CD4-positive, alpha-beta T cell treated with Interleukin-15 for 4 hours (primary cell): ENCODE results near the gene SYNPO2.
"Not testable (repeated sequence)": the region's sequence is repeated elsewhere in the genome, so short reads cannot be mapped to it uniquely, and the experiment has no call there.

Source experiments
- DNase-seq: peaks from one replicate; pipeline ENCODE4 v3.0.0-alpha.2; 2020; ENCODE audit warnings: low spot score

The SYNPO2 gene, protein sequence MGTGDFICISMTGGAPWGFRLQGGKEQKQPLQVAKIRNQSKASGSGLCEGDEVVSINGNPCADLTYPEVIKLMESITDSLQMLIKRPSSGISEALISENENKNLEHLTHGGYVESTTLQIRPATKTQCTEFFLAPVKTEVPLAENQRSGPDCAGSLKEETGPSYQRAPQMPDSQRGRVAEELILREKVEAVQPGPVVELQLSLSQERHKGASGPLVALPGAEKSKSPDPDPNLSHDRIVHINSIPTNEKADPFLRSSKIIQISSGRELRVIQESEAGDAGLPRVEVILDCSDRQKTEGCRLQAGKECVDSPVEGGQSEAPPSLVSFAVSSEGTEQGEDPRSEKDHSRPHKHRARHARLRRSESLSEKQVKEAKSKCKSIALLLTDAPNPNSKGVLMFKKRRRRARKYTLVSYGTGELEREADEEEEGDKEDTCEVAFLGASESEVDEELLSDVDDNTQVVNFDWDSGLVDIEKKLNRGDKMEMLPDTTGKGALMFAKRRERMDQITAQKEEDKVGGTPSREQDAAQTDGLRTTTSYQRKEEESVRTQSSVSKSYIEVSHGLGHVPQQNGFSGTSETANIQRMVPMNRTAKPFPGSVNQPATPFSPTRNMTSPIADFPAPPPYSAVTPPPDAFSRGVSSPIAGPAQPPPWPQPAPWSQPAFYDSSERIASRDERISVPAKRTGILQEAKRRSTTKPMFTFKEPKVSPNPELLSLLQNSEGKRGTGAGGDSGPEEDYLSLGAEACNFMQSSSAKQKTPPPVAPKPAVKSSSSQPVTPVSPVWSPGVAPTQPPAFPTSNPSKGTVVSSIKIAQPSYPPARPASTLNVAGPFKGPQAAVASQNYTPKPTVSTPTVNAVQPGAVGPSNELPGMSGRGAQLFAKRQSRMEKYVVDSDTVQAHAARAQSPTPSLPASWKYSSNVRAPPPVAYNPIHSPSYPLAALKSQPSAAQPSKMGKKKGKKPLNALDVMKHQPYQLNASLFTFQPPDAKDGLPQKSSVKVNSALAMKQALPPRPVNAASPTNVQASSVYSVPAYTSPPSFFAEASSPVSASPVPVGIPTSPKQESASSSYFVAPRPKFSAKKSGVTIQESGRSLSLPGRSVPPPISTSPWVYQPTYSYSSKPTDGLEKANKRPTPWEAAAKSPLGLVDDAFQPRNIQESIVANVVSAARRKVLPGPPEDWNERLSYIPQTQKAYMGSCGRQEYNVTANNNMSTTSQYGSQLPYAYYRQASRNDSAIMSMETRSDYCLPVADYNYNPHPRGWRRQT

DNA sequence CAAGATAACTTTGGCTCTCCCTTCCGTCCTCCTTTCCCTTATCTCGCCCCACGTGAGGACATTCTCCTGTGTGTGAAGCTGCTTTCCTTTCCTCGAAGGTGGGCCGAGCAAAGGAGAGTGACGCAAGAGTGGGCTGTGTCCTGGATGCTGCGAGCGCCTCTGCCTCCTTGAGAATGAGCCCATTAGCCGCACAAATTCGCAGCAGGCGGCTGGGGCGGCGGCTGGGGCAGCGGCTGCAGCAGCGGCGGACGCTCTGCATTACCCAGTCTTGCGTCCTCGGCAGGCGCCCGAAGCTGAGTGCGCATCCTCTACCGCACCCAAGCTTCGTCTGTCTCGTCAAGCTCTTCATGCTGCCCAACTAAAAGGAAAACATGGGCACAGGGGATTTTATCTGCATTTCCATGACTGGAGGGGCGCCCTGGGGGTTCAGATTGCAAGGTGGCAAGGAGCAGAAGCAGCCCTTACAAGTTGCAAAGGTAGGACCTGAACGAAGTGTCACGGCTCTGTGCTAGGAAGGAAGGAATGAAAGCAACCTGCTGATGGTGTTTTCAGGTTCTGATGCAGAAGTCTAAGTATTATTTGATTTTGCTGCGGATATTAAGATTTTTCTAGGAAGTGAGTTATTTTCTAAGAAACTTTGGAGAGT, at the start of gene SYNPO2:
SYNPO2 (plus strand) TSS at position 189 of the 646 bp plus-strand sequence; CDS start at position 372, 183 bp downstream.
- no peak for DNase-seq

DNA sequence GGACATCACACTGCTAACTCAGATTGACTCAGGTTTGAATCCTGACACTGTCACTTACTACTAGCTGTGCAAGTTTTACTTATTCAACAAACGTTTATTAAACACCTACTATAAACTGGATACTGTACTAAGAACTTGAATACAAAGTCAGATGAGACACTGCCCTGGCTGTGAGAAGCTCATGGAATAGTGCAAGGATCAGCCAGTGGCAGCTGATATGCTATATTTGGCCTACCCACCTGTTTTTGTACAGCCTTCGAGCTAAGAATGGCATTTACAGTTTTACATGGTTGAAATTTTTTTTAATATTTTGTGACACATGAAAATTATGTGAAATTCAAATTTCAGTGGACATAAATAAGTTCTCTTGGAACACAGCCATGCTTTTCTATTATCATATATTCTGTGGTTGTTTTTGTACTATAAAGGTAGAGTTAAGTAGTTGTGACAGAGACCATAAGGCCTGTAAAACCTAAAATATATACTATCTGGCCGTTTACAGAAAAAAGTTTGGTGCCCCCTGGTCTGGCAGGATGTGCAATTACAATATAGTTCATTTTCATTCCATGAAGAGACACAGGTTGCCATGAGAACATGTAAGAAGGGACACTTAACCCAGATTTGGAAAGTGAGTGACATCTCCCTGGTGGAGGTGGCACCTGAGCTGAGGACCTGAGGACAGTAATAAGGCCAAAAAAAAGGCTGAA, 49.3 kb upstream of the SYNPO2 start:
- DNase-seq: no peak

DNA sequence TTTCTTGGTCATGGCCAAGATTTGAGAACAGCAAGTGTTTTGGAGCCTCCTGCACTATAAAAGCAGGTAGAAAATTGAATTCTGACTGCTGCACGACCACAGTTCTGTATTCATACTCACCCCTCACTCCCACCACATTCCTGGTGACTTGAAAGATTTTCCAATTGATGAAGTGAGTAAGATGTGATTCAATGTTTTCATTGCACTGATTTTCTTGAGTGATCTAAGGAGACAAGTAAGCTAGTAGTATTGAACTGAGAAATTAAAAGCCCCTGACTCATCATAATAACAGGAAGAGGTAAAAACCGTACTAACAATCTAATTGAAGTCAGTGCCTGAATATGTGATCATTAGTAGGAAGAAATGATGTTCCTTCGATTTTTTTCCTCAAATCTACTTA, 46.6 kb upstream of the SYNPO2 start:
- DNase-seq: no peak

DNA sequence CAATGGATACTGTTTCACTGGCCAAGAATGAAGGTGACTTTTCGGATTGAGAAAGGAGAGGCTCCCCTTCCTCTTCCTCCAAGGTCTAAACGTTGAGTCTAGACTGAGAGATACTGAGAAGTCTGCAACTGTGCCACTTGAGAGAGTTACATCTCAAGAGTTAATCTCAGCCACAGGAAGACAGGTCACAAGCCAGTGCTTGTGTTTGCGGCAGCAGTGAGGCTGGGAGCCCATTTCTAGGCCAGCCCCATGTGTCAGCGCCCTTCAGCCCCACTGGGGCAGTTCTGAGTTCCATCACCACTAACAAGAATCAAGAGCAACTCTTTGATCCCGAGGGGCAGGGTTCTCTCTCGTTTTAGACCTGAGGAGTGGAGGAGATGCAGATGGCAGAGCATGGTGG, 45.4 kb upstream of the SYNPO2 start:
- no peak for DNase-seq

DNA sequence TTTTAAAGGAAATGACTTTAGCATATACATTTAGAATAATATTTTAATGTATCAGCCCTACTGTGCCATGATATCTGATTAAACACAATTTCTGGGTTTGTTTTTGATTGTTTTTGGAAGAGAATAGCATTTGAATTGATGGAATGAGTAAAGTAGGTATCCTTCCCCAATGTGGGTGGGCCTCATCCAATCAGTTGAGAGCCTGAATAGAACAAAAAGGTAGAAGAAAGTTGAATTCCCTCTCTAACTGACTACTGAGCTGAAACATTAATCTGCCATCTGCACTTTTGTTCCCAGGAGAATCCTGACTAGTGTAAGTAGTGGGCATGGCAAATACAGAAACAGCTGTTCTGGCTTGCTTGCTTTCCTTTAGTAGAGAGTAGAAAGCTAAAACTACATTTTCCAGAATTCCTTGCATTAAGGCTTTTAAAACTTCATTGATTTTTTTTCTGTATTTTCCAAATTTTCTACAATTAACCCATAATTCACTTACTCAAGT, 43.1 kb upstream of the SYNPO2 start:
- no peak for DNase-seq

DNA sequence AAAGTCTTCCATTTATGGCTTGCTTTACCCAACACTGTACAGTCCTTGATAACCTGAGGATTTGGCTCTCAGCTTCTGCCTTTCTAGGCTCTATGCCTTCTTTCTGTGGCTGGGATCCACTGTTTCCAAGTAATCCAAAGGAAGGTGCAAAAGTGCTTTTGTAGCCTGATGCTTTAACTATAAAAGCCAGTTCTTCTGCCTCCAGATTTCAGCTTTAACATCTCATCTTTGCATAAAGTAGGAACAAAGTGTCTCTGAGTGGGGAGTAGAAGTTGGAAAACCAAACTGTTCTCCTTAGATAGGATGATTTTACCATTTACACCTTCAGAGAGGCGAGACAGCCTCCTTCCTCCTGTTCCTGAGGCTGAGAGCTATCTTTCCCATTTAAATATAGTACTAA, 41.7 kb upstream of the SYNPO2 start:
- DNase-seq: no peak

DNA sequence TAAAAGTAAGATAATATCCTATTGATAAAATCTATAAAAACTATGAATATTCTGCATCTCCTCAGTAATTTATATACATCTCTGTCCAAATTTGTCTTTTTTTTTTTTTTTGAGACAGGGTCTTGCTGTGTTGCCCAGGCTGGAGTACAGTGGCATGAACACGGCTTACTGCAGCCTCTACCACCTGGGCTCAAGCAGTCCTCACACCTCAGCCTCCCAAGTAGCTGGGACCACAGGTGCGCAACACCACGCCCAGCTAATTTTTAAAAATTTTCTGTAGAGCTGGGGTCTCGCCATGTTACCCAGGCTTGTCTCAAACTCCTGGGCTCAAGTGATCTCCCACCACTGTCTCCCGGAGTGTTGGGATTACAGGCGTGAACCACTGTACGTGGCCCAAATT, 40.4 kb upstream of the SYNPO2 start:
- DNase-seq: no peak

DNA sequence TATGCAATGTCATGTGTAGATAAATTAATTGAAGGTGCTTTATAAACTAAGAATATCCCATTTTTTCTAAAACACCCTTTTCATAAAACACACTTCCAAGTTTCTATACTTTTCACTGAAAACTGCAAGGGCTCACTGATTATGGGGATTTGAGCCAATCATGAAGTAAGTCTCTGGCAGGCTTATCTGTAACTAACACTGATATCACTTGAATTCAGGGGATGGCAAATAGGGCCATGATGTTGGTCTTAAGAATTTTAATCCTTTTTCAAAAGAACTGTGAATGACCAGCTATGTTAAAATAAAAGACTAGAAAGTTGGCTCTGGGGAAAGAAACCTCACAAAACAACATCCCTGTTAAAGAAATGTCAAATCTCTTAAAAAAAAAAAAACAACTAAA, 39.8 kb upstream of the SYNPO2 start:
- DNase-seq: no peak

DNA sequence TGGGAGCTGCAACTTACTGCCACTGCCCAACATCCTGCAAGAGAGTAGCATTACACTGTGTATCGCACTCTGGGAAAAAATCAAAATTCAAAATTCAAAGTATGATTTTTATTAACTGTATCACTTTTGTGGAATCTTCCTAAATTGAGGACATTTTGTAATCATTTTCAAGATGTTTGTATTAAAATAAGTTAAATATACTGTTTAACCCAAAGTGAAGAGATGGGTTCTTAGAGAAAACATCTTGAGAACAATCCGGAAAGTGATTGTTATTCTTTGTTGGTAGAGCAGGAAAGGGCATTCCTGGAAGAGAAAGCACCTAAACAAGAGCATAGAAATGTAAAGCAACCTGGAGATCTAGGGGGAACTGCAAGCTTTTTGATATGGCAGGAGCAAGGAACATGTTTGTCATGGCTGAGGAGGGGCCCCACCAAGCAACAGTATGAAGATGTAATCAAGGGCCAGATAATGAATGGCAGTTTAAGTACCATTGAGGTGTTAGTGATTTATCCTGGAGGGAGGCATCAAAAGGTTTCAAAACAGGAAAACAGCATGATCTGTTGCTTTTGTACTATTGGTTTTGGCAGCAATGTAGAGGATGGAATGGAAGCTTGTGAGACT, 38.7 kb upstream of the SYNPO2 start:
- no peak for DNase-seq

DNA sequence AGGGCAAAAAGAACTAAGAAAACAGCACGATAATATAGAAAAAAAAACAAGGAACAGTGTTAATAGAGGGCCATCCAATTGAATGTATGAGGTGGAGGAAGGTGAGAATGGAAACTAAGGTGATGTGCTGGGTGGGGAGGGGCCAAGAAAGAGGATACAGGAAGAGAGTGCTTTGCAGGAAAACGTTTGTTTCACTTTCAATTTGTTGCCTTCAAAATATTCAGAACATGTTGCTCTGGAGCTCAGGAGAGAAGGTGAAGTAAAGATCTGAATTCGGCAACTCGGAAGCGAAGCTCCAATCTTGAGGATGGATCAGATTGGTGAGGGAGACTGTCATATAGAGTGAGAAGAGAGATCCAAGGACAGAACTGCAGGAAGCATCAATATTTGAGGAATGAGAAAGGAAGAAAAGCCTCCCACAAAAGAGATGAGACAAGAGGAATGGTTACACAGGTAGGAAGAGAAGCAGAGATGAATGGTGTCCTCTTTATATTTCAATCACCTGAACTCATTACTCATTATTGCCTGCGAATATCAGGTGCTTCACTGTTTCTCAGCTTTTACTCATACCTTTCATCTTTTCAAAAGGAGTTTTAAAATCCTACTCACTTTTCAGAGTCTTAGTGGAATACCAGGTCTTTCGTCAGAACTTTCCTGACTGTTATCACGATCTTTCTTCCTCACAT, 38.0 kb upstream of the SYNPO2 start:
- DNase-seq: peak; percentile 49

DNA sequence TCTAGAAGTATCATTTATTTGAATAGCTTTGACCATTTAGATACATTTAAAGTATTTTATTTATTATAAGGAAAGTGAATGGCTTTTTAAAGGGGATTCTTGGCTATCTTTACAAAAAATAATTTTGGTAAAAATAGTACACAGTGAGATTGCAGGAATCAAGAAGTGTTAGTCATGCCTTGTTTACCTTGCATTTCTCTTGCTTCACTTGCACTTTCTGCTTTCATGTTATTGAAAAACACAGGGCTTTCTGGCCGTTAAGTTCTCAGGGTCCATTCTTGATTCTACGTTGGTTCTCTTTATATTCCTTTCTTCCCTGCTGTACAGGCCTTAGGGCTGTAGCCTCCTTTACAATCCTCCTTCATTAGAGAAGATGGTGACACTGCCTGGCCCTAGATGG, 30.9 kb upstream of the SYNPO2 start:
- no peak for DNase-seq

DNA sequence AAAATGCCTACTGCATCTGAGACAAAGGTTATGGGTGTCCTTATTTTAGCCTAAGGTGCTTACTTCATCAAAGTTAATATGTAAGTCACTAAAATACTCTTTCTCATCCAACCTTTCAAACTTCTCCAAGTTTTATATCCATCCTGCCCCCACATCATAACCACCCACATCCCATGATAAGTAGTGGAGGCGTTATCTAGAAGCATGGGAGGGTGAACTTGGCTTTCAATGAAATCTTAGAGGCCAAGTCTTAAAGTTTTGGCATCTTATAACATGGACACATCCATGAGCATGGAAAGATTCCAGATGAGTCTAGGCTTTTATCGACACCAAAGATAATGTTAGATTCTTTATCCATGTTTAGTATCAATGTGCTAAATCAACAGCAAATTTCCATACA, 29.9 kb upstream of the SYNPO2 start:
- DNase-seq: no peak

DNA sequence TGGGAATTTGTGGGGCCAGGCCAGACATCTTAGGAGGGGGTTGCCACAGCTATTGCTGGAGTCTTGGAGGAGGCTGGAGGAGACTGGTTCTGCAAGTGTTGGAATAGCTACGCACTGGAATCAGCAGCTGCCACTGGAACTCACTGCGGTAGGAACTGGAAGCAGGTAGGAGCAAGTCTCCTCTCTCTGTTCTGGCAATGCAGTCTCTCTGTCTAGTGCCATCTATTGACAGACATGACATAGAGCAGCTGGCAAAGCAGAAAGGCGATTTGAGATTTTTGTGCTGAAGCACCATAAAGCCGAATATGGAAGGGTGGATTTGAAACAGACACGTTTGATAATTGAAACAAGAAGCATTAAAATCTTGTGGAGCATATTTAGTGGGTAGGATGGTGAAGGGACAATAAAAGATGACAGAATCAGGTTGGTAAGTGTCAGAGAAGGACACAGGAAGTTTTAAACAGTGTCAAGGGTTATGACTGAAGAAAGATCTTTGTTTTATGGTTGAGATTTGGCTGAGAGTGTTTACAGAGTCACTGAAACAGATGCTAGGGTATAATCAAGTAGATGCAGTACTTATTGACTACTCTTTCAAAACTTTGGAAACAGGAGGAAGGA, 23.5 kb upstream of the SYNPO2 start:
- peak; percentile 28 for DNase-seq

DNA sequence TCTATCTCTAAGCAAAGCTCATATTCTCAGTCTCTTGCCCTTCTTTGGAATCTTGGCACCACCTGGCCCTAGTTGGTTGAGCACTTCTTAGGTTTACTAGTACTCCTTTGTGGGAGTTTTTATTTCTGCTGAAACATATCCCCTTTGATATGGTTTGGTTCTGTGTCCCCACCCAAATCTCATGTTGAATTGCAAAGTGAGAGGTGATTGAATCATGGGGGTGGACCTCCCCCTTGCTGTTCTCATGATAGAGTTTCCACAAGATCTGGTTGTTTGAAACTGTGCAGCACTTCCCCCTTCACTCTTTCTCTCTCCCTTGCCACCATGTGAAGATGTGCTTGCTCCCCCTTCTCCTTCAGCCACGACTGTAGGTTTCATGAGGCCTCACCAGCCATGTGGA, 22.2 kb upstream of the SYNPO2 start:
- DNase-seq: no peak

DNA sequence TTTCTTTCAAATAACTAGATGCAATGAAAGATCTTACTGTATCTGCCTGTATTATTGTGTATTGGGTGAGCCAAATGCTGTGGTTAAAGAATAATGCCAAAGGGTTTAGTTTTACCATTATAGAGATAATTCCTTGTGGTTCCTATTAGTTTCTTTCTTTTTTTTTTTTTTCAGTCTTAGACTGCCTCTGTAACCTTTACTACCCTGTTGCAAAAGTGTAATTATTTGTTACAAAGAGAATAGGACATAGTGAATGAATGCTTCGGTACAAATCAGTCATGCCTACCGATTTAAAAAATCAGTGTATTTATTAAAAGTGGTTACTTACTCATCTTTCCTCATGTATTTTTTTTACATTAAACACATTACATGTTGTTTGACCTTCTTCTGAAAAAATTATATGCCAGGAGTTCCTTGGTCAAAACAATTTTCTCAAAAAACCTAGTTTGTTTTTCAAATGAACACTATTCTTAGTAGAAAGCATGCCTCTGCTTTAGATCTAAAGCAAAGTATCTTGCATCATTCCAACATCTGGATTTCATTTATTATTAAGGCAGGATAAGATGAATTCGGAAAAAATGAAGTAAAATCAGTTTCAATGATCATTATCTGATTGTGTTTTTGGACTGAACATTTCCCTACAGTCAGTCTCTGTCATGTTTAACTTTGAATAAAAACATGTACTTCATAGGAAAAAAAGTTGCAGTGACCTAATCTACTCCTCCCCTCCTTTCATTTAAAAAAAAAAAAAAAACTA, 21.2 kb upstream of the SYNPO2 start:
- no peak for DNase-seq

DNA sequence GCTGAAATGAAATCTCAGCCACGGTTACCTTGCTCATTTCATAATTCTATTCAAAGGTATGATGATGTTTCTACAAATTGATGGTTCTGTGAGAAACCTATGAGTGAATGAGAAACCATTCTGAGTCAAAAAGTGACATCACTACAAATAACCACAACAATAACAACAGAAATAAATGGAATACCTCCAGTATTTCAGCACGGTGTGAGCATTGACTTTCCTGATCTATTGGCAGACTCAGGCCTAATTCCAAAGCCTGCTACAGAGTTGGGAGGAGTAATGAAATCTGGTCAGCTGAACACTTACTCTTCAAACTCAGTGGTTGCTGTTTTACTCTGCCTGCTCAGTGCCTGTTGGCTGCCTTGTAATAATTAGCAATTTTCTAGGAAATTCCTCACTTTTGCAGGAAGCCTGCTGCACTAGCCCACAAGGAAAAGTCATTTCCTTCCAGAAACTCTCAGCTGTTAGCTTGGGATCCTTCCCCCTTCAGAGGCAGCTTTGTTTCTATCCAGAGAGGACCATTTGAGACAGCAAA, 18.8 kb upstream of the SYNPO2 start:
- DNase-seq: no peak

DNA sequence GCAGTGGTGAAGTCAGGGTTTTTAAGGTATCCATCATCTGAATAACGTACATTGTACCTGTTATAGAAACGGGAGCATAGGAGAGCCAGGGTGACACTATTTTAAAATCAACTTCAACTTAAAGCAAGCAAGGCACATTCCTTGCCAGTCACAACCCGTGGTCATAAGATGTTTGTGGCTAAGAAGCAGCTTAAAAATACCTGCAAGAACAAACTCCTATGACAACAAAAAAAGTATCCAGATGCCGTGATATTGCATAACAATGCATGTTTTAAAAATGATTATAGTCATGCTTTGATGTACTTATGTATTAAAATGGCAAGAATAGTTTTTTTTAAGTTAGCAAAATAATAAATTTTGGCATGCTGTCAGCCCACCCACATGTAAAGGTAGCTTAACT, 16.5 kb upstream of the SYNPO2 start:
- DNase-seq: no peak

DNA sequence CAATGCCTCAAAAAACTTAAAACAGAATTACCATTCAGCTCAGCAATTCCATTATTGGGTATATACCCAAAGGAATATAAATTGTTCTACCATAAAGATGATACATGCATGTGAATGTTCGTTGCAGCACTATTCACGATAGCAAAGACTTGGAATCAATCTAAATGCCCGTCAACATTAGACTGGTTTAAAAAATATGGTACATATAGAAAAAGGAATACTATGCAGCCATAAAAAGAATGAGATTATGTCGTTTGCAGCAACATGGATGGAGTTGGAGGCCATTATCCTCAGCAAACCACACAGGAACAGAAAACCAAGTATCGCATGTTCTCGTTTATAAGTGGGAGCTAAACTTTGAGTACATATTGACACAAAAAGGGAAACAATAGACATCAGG, 10.9 kb upstream of the SYNPO2 start:
- no peak for DNase-seq

DNA sequence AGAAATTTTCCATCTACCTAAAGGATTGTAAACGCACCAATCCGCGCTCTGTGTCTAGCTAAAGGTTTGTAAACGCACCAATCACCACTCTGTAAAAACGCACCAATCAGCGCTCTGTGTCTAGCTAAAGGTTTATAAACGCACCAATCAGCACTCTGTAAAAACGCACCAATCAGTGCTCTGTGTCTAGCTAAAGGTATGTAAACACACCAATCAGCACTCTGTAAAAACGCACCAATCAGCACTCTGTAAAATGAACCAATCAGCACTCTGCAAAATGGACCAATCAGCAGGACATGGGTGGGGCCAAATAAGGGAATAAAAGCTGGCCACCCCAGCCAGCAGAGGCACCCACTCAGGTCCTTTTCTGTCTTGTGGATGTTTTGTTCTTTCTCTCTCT, 10.1 kb upstream of the SYNPO2 start:
- DNase-seq: not testable (repeated sequence)
